PC-9 (cell line): ENCODE results near the gene ALDH3A1.

Source experiments
- EZH2 ChIP-seq: fragments of 200-600 bp; sonication (generic); IDR thresholded peaks from 2 replicates; pipeline ENCODE4 v1.8.0; 2017; ENCODE audit warnings: antibody characterized with exemption, low read depth
- TF ChIP-seq, protein P1 (sequence below): fragments of 200-600 bp; sonication (generic); conservative IDR thresholded peaks from 2 replicates; pipeline ENCODE4 v1.6.1; 2017; ENCODE audit warnings: mixed run types, antibody characterized with exemption, mild to moderate bottlenecking, moderate library complexity

DNA sequence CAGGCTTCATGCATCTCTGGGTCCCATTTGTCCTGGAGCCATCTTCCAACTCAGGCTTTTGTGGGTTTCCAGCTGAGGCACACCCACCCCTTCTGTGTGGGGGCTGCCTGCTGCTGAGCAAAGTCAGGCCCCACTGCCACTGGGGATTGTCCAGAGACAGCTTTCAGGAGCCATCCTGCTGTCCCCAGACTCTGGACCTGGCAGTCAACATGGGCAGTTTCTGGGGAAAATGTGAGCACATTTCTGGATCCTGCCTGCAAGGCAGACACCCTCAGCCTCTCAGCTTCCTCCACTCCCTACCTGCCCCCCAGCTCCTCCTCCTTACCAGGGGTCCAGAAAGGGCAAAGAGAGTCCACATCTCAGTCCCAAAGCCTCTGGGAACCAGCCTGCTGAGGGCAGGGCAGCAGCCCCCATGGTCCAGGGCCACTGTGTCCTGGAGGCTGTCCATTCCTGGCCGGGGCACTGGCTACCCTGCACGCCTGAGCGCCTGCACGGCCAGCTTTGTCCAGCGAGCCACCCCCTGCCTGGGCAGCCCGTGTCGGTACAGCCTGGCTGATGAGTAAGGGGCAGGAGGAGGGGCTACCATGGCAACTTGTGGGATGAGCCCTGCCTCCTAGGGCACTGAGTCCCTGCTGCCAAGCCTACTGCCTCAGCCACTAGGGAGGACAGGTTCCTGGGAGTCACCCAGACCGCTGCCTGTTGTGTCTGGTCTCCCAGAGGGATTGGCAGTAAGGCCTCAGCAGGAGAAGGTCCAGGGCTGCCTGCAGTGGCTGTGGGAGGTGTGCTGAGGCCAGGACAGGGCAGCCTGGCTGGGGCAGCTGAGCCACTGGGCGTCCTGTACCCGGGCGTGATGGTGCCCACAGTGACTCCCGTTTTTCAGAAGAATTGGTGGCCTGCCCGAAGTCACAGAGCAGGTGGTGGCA, 31.7 kb downstream of the ALDH3A1 start, which contains the start of gene SLC47A2:
- TF ChIP-seq, protein P1, sequence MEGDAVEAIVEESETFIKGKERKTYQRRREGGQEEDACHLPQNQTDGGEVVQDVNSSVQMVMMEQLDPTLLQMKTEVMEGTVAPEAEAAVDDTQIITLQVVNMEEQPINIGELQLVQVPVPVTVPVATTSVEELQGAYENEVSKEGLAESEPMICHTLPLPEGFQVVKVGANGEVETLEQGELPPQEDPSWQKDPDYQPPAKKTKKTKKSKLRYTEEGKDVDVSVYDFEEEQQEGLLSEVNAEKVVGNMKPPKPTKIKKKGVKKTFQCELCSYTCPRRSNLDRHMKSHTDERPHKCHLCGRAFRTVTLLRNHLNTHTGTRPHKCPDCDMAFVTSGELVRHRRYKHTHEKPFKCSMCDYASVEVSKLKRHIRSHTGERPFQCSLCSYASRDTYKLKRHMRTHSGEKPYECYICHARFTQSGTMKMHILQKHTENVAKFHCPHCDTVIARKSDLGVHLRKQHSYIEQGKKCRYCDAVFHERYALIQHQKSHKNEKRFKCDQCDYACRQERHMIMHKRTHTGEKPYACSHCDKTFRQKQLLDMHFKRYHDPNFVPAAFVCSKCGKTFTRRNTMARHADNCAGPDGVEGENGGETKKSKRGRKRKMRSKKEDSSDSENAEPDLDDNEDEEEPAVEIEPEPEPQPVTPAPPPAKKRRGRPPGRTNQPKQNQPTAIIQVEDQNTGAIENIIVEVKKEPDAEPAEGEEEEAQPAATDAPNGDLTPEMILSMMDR: no peak
- no peak for TF ChIP-seq EZH2
